Neuron (in vitro differentiated cells): ENCODE data around the gene PPP6R3.
"Not testable (repeated sequence)": the region's sequence is repeated elsewhere in the genome, so short reads cannot be mapped to it uniquely, and the experiment has no call there.

Source experiments
- H2AFZ ChIP-seq: one replicate; pipeline ENCODE4 v1.6.1; 2013; ENCODE audit warnings: low read depth, mild to moderate bottlenecking, inconsistent platforms, low read length, moderate library complexity
- H3K27me3 ChIP-seq: one replicate; pipeline ENCODE4 v1.6.1; 2013; ENCODE audit warnings: low read length; ENCODE audit not compliant: insufficient read depth
- H3K36me3 ChIP-seq: one replicate; pipeline ENCODE4 v1.6.1; 2013; ENCODE audit warnings: low read length; ENCODE audit not compliant: insufficient read depth
- H3K4me1 ChIP-seq: one replicate; pipeline ENCODE4 v1.6.1; 2013; ENCODE audit warnings: low read length; ENCODE audit not compliant: insufficient read depth
- H3K4me3 ChIP-seq: 2 replicates; pipeline ENCODE4 v1.5.1; 2013; ENCODE audit warnings: mild to moderate bottlenecking, low read length, moderate library complexity
- H3K9me3 ChIP-seq: one replicate; pipeline ENCODE4 v1.6.1; 2013; ENCODE audit warnings: low read length

The PPP6R3 gene

DNA sequence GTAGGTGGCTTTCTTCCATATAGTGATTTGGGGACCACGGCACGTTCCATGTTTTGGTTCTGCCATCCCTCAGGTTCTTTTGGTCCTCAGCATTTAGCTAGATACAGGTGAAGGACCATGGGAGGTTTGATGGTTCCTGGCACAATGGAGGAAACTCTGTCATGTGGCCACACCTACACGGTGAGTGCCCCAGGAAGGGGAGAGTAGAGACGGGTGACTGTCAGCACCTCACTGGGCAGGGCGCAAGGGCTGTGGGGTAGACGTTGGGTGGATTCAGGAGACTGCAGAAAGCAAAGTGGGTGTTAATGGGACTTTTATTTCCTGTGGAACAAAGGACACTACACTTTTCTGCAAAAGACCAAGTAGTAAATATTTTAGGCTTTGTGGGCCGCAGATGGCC lies 73.4 kb downstream of the PPP6R3 start:
- H3K9me3 ChIP-seq = no peaks in the 10 kb centered on the region
- no peaks in the 10 kb centered on the region for H3K27me3 ChIP-seq
- H3K36me3 ChIP-seq = peaks cover 35% of the 10 kb centered on the region
- no peaks in the 10 kb centered on the region for H3K4me1 ChIP-seq
- no peak overlapping the region for H3K4me3 ChIP-seq
- no peak overlapping the region for H2AFZ ChIP-seq

DNA sequence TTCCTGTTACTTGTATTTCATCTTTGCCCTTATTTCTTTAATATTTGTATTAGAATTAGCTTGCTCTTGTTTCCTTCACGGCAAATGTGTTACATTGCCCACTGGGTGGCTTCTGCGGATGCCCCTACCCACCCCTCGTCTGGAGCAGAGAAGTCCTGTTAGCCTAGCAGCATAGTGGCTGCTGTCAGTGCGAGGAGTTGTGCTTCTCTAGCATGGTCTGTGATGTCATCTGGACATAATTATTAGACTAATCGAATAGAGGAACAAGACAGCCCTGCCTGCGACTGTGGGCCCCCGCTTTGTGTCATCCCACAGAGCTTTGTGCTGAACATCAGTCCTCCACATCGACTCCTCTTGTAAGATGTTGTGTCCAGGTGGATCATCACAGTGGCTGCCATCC lies 74.5 kb downstream of the PPP6R3 start:
- no peaks in the 10 kb centered on the region for H3K27me3 ChIP-seq
- H3K9me3 ChIP-seq = no peaks in the 10 kb centered on the region
- H3K36me3 ChIP-seq = peaks cover 44% of the 10 kb centered on the region
- H3K4me3 ChIP-seq = no peak overlapping the region
- no peaks in the 10 kb centered on the region for H3K4me1 ChIP-seq
- no peak overlapping the region for H2AFZ ChIP-seq

DNA sequence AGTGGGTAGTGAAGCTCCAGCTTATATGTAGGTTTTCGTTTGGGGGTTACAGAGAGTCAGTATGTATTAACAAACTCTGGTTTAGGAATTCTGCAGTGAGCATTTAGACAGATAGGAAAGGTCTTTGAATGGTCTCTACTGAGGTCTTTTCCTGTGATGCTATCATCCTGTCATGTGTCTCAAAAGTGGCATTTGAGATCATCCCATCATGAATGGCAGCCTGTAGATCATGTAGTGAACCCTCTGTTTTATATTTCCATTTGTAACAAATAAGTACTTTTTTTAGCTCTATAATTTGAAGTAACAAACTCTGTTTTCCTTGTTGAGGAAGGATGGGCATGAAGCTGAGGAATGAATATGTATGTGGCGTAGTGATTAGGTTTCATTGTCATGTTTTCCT lies 76.2 kb downstream of the PPP6R3 start:
- H3K36me3 ChIP-seq = peaks cover 49% of the 10 kb centered on the region
- H3K4me1 ChIP-seq = no peaks in the 10 kb centered on the region
- no peaks in the 10 kb centered on the region for H3K9me3 ChIP-seq
- H2AFZ ChIP-seq = no peak overlapping the region
- no peaks in the 10 kb centered on the region for H3K27me3 ChIP-seq
- no peak overlapping the region for H3K4me3 ChIP-seq

DNA sequence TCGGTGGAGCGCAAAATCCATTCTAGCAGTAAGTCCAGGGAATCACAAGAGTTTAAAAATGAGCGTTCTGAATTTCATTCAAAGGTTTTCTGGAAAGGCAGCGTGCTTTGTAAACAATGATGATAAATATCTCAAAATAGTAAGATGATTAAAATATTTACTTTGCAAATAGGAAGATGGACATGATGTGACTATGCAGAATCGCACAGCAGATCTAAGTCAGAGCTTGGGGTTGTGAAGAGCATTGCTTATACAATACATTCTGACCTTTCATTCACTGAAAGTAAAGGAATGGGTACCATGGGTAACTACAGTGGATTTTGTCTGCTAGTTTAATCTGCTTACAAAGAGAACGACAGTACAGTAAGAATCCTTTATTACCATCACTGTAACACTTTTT lies 77.5 kb downstream of the PPP6R3 start:
- no peaks in the 10 kb centered on the region for H3K9me3 ChIP-seq
- no peak overlapping the region for H3K4me3 ChIP-seq
- H3K36me3 ChIP-seq = peaks cover 50% of the 10 kb centered on the region
- no peaks in the 10 kb centered on the region for H3K4me1 ChIP-seq
- no peaks in the 10 kb centered on the region for H3K27me3 ChIP-seq
- no peak overlapping the region for H2AFZ ChIP-seq

DNA sequence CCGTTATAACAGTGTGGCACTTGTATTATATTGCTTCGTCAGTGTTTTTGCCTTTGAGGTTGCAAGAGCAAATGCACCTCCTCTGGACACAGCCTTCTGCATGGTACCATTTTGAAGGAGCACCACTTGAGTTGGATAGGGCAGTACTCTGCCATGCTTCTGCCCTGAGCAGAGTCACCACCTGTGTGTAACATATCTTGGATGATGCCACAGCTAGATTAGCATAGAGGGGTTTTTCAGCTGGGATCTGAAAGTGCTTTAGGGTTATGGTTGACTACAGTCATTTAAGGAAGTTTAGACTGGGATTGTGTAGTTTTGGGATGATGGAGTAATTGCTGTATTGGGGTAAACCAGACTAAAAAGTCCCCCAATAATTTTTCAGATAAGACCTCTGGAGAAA lies 78.8 kb downstream of the PPP6R3 start:
- no peaks in the 10 kb centered on the region for H3K27me3 ChIP-seq
- H2AFZ ChIP-seq = no peak overlapping the region
- H3K4me3 ChIP-seq = no peak overlapping the region
- no peaks in the 10 kb centered on the region for H3K9me3 ChIP-seq
- H3K4me1 ChIP-seq = no peaks in the 10 kb centered on the region
- peaks cover 58% of the 10 kb centered on the region for H3K36me3 ChIP-seq

DNA sequence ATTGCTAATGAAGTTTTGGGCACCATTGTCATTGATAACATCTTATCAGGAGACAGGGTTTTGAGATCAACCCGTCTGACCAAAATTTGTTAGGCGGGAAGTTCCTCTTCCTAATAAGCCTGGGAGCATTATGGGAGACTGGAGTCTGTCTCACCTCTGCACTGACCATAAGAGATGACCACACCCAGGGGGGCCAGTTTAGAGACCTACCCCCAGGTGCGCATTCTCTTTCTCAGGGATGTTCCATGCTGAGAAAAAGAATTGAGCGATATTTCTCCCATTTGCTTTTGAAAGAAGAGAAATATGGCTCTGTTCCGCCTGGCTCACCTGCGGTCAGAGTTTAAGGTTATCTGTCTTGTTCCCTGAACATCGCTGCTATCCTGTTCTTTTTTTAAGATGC lies 80.0 kb downstream of the PPP6R3 start:
- not testable (repeated sequence) for H2AFZ ChIP-seq, H3K27me3 ChIP-seq, H3K4me1 ChIP-seq, H3K9me3 ChIP-seq, H3K4me3 ChIP-seq
- H3K36me3 ChIP-seq = peaks cover 69% of the 10 kb centered on the region

DNA sequence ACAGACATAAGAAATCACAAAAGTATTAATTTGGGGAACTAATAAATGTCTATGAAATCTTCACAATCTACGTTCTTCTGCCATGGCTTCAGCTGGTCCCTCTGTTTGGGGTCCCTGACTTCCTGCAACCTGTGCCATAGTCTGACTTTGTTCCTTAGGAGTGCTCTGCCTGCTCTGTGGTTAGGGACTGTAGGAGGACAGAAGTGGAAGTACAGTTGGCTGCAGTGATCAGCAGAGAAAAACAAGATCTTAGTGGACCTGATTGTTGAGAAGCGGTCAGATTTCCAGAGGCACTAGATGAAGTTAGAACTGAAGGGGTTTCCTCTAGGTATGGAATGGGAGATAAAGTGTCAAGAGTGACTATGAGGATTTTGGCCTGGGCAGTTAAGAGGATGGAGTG lies 80.6 kb downstream of the PPP6R3 start:
- H3K4me1 ChIP-seq = no peaks in the 10 kb centered on the region
- no peak overlapping the region for H2AFZ ChIP-seq
- H3K4me3 ChIP-seq = no peak overlapping the region
- H3K9me3 ChIP-seq = no peaks in the 10 kb centered on the region
- H3K27me3 ChIP-seq = no peaks in the 10 kb centered on the region
- peaks cover 75% of the 10 kb centered on the region for H3K36me3 ChIP-seq

DNA sequence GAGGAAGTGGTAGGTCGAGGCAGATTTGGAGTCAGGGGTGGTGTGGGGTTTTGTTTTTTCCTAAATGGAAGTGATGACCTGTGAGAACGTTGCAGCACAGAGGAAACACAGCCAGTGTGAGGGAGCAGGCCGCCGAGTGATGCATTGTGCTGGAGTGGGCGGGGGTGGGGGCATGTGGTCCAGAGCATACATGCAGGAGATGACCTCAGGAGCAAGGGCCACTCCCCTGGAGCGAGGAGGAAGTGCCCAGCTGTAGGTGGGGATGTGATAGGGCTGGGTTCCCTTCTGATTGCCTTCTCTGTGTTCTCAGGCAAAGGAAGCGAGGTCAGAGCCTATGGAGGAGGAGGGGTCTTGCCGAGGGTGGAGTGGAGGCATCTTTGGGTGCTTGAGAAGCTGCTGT lies 81.4 kb downstream of the PPP6R3 start:
- H3K4me3 ChIP-seq = no peak overlapping the region
- H3K9me3 ChIP-seq = no peaks in the 10 kb centered on the region
- H2AFZ ChIP-seq = no peak overlapping the region
- H3K27me3 ChIP-seq = no peaks in the 10 kb centered on the region
- H3K36me3 ChIP-seq = peaks cover 83% of the 10 kb centered on the region
- no peaks in the 10 kb centered on the region for H3K4me1 ChIP-seq

DNA sequence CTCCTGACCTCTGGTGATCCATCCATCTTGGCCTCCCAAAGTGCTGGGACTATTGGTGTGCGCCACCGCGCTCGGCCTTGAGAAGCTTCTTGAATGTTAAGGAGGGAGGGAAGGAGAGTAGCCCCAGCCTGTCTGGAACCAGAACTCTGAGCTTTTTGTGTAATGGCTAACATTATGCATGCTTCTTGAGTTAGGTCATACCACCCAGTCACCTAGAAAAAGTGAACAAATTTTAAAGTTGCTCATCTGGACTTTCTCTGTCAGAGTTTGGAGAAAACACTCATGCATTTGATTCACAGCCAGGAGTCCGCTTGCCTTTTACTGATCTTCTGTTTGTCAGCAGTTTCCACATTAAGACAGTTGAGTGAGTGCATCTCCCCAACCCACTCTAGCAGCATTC lies 82.1 kb downstream of the PPP6R3 start:
- H3K9me3 ChIP-seq = no peaks in the 10 kb centered on the region
- peaks cover 83% of the 10 kb centered on the region for H3K36me3 ChIP-seq
- no peak overlapping the region for H3K4me3 ChIP-seq
- H3K27me3 ChIP-seq = no peaks in the 10 kb centered on the region
- no peak overlapping the region for H2AFZ ChIP-seq
- no peaks in the 10 kb centered on the region for H3K4me1 ChIP-seq

DNA sequence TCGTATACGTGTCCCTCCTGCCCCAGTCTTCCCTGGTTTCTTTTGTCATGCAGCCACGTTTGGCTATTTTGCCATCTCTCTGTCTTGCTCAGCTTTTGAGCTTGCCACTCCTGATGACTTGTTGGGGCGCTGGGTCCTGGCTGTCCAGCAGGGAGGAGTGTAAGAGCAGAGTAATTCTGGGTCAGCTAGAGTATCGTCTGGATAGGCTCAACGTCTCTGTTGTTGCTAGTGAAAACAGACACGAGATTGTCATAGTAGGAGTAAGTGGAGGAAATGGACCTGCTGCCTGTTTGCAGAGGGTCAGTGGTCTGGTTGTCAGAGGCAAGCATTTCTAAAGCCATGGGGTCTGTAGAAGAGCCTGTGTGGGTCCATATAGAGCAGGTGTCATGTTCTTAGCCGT lies 83.0 kb downstream of the PPP6R3 start:
- no peaks in the 10 kb centered on the region for H3K4me1 ChIP-seq
- peaks cover 83% of the 10 kb centered on the region for H3K36me3 ChIP-seq
- H2AFZ ChIP-seq = no peak overlapping the region
- H3K4me3 ChIP-seq = no peak overlapping the region
- H3K9me3 ChIP-seq = no peaks in the 10 kb centered on the region
- H3K27me3 ChIP-seq = no peaks in the 10 kb centered on the region

DNA sequence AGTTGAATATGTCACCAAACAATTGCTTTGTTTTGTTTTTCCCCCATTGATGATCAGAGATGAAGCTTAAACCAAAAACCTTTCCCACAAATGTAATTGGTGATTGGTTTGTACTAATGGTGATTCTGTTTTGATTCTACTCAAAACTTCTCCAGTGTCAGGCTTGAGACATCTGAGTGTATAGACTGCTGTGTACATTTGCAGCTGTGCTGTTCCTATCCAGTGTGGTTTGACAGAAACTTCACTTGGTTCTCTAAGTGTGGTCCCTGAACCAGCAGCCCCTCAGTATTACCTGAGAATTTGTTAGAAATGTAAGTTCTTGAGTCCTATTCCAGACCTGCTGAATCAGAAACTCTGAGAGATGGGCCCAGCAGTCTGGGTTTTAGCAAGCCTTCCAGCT lies 84.8 kb downstream of the PPP6R3 start:
- H3K36me3 ChIP-seq = peaks cover 84% of the 10 kb centered on the region

DNA sequence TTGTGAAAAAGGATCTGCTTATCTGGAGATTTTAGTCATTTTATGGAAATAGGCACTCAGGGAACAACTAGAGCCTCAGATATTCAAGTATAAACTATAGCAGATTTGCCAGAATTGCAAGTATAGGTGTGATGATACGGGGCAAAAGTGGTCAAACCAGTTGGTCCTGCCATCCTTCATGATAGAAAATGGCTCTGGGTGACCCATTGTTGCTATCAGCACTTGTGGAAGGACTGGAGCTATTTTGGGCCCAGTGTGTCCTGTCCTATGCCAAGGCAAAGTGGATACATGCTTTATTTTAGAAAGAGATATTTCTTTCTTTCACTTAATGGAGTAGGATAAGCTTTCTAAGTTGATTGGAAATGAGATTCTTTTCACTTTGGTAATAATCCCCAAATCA lies 85.2 kb downstream of the PPP6R3 start:
- Histone ChIP-seq H3K36me3 (peaks cover 86% of the 10 kb centered on the region), H3K4me3 (no peak overlapping the region), H3K4me1 (no peaks in the 10 kb centered on the region), H2AFZ (no peak overlapping the region), H3K27me3 (no peaks in the 10 kb centered on the region), H3K9me3 (no peaks in the 10 kb centered on the region)

More for the DNA sequence above, 84.8 kb downstream of the PPP6R3 start:
- H3K4me1 ChIP-seq = no peaks in the 10 kb centered on the region
- H2AFZ ChIP-seq = no peak overlapping the region
- no peaks in the 10 kb centered on the region for H3K27me3 ChIP-seq
- H3K4me3 ChIP-seq = no peak overlapping the region
- H3K9me3 ChIP-seq = no peaks in the 10 kb centered on the region

DNA sequence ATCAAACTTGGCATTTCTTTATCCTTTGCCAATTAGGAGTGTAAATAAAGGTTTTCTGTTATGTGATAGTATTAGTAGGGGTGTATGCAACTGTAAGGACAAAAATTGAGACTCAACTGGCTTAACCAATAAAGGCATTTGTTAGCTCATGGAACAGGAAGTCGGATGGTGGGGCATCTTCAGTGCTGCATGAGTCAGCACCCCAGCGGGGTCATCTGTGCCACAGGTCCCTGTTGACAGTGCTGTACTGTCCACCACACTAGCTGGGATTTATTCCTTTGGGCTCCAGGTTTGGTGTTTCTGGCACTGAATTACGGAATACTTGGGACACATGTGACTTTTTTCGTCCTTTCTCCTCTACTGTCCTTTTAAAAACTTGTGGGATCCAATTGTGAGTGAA lies 86.0 kb downstream of the PPP6R3 start:
- Histone ChIP-seq H2AFZ (no peak overlapping the region), H3K27me3 (no peaks in the 10 kb centered on the region), H3K4me1 (no peaks in the 10 kb centered on the region), H3K4me3 (no peak overlapping the region), H3K9me3 (no peaks in the 10 kb centered on the region), H3K36me3 (peaks cover 86% of the 10 kb centered on the region)

DNA sequence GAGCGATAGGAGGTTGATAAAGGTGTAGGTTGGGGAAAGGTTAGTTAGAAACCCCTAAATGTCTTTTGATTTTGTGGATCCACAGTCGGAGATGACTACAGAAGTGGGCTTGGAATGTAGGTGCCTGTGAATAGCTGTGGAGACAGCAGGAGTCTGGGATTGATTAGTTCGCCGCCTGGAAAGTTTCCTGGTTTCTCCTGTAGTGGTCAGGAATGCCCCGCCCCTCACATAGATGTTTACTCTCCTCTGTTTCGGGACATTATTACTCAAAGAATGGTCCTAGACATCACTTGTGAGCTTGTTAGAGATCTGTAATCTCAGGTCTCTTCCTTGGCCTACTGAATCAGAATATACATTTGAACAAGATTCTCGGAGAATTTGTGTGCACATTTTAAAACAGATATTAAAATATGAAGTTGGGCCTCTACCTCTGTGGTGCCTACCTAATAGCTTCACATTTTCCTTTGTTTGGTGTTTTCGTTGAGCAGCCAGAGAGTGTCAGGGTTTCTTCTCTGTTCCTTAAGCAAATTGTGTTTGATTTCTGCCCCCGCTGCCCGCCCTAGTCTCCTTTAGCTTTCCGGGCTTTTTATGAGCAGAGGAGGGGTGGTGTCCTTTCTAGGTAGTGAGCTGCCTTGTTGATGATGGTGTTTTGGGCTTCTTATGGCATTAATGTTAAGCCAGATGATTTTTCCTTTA lies 89.4 kb downstream of the PPP6R3 start:
- no peaks in the 10 kb centered on the region for H3K9me3 ChIP-seq
- no peak overlapping the region for H3K4me3 ChIP-seq
- no peaks in the 10 kb centered on the region for H3K4me1 ChIP-seq
- H2AFZ ChIP-seq = no peak overlapping the region
- H3K36me3 ChIP-seq = peaks cover 82% of the 10 kb centered on the region
- H3K27me3 ChIP-seq = no peaks in the 10 kb centered on the region
